HG02678 (cell line): ENCODE results near the gene TFB1M.

Source experiments
- ATAC-seq: cut with Tn5 transposase; IDR thresholded peaks from one replicate; pipeline ENCODE4 v1.9.1; 2021; ENCODE audit warnings: mild to moderate bottlenecking, moderate library complexity; ENCODE audit not compliant: unreplicated experiment

The TFB1M gene

GRCh38 chr6:155213611-155214372 lies 100.5 kb downstream of the TFB1M start:
- no peak for ATAC-seq

- ATAC-seq = no peak
These were observed 101.5 kb downstream of the TFB1M start for GRCh38 chr6:155212616-155213380.

GRCh38 chr6:155212106-155212505 lies 102.2 kb downstream of the TFB1M start:
- ATAC-seq = no peak

- no peak for ATAC-seq
These were observed 107.1 kb downstream of the TFB1M start for GRCh38 chr6:155207223-155207622.
